ENCODE measurements around the gene HPS3. TPM values are rescaled to one million over a fixed set of nuclear protein-coding genes. Genes with fewer than 3 reads are reported as not detected.
"Not testable (repeated sequence)": the region's sequence is repeated elsewhere in the genome, so short reads cannot be mapped to it uniquely, and the experiment has no call there.

The HPS3 gene
- polyA plus RNA-seq, 2 of the 4 experiments (the other 2 are of a cell fraction): 28.4 to 48.0 TPM

- DNase-seq (ENCODE audit: low read depth in 1 of 2, low spot score in 1 of 2); POLR2A ChIA-PET; H3K4me2 ChIP-seq; H3K9me3 ChIP-seq; FAIRE-seq; H3K4me3 ChIP-seq; ATAC-seq: not testable (repeated sequence)
- CTCF ChIA-PET: interaction anchor here (0.6 to 0.8 kb wide), 2 partner anchors 99 to 402 kb away, joined by 3 to 4 read pairs; no protein-coding TSS in a partner anchor
- TF ChIP-seq EHMT2 (IDR thresholded peaks at IDR 0.05; ENCODE audit: low read depth): peak; percentile 52; the same call in 1 of the 2 replicates
- WGBS (ENCODE audit: missing lambda C conversion rate): 96% methylated on average over 1 of the region's 1 CpG
- Histone ChIP-seq H3K4me1 (peaks cover 69% of the 10 kb centered on the region), H3K27ac (peak overlapping the region in 1 of 2 experiments; percentile 42; a peak in 3 of 6 replicates)
Observed at GRCh38 chr3:149219380-149220121, 90.1 kb downstream of the HPS3 start.

- DNase-seq (ENCODE audit: low read depth in 1 of 2, low spot score in 1 of 2) (peak in 1 of 2 experiments; percentile 69), FAIRE-seq (peak; percentile 79), ATAC-seq (peak in 1 of 2 experiments; percentile 51; a peak in 3 of 6 replicates)
- WGBS (ENCODE audit: missing lambda C conversion rate): 6% methylated on average over 3 of the region's 3 CpGs
- ChIA-PET POLR2A (no interaction called here), CTCF (no interaction called here)
- H3K9me3 ChIP-seq: no peaks in the 10 kb centered on the region
- peak within 1 kb of the TSS; percentile 31 for H3K4me3 ChIP-seq
- H3K4me2 ChIP-seq: peak within 1 kb of the TSS; percentile 84
- H3K27ac ChIP-seq: peak within 1 kb of the TSS; percentile 64 to 65
- no peak for TF ChIP-seq FOSL2 (IDR thresholded peaks at IDR 0.05)
- peak; percentile 24; the same call in 1 of the 2 replicates for TF ChIP-seq FOSL2 (CRISPR knock-in tag; IDR thresholded peaks at IDR 0.05)
- peak; percentile 60; the same call in 1 of the 2 replicates for TF ChIP-seq GATA3 (IDR thresholded peaks at IDR 0.05; ENCODE audit: borderline replicate concordance)
- peak; percentile 61 for TF ChIP-seq MAFK (IDR thresholded peaks at IDR 0.05; ENCODE audit: partially characterized antibody)
- peak; percentile 69 to 82 for TF ChIP-seq CEBPB (IDR thresholded peaks at IDR 0.05)
- TF ChIP-seq FOXS1 (CRISPR knock-in tag; IDR thresholded peaks at IDR 0.05): no peak
- TF ChIP-seq CBX8 (IDR thresholded peaks at IDR 0.05): no peak
- peaks cover 53% of the 10 kb centered on the region for H3K4me1 ChIP-seq
Observed at GRCh38 chr3:149221783-149222517, 92.5 kb downstream of the HPS3 start, which contains the start of gene CP. Gene CP, minus strand, starts transcription at chr3:149221829. Its CDS starts 37 bp downstream, at chr3:149221792.

Small RNA genes within 50 kb of the gene (small RNA-seq; reads per million reads assigned to genes)
- gene RF00019: 0 reads per million in 6 experiments

Other genes with a start within 250 kb of the HPS3 start
- 39.6 and 42.4 TPM in 2 replicates for gene GYG1, start 138.1 kb upstream of the HPS3 start, polyA plus RNA-seq (2011; rRNA removed)
- 58.2 to 60.5 TPM (median 59.8 TPM) in 3 replicates for gene GYG1, start 138.1 kb upstream of the HPS3 start, polyA plus RNA-seq (2017; fragmentation: RNase III; extraction: RNeasy Plus Mini Kit Qiagen cat#74134 plus additional on column Dnase treatment)
- gene HLTF, start 43.1 kb upstream of the HPS3 start, polyA plus RNA-seq (2011; rRNA removed): 43.9 and 61.6 TPM in 2 replicates
- gene HLTF, start 43.1 kb upstream of the HPS3 start, polyA plus RNA-seq (2017; fragmentation: RNase III; extraction: RNeasy Plus Mini Kit Qiagen cat#74134 plus additional on column Dnase treatment): 25.5 to 26.7 TPM (median 26.3 TPM) in 3 replicates
- gene CP, start 92.2 kb downstream of the HPS3 start, polyA plus RNA-seq (2011; rRNA removed): 42.6 and 60.3 TPM in 2 replicates
- gene CP, start 92.2 kb downstream of the HPS3 start, polyA plus RNA-seq (2017; fragmentation: RNase III; extraction: RNeasy Plus Mini Kit Qiagen cat#74134 plus additional on column Dnase treatment): 2.6 to 5.2 TPM (median 5.1 TPM) in 3 replicates
- gene TM4SF18, start 204.0 kb downstream of the HPS3 start, polyA plus RNA-seq (2011; rRNA removed): 99.8 and 123 TPM in 2 replicates
- gene TM4SF18, start 204.0 kb downstream of the HPS3 start, polyA plus RNA-seq (2017; fragmentation: RNase III; extraction: RNeasy Plus Mini Kit Qiagen cat#74134 plus additional on column Dnase treatment): 49.7 to 57.7 TPM (median 51.3 TPM) in 3 replicates
- gene TM4SF1, start 248.0 kb downstream of the HPS3 start, polyA plus RNA-seq (2011; rRNA removed): 1,188 and 1,208 TPM in 2 replicates
- 739 to 828 TPM (median 767 TPM) in 3 replicates for gene TM4SF1, start 248.0 kb downstream of the HPS3 start, polyA plus RNA-seq (2017; fragmentation: RNase III; extraction: RNeasy Plus Mini Kit Qiagen cat#74134 plus additional on column Dnase treatment)